Measurements from ENCODE around the gene XPO1.
"Not testable (repeated sequence)": the region's sequence is repeated elsewhere in the genome, so short reads cannot be mapped to it uniquely, and the experiment has no call there.

XPO1 gene

DNA sequence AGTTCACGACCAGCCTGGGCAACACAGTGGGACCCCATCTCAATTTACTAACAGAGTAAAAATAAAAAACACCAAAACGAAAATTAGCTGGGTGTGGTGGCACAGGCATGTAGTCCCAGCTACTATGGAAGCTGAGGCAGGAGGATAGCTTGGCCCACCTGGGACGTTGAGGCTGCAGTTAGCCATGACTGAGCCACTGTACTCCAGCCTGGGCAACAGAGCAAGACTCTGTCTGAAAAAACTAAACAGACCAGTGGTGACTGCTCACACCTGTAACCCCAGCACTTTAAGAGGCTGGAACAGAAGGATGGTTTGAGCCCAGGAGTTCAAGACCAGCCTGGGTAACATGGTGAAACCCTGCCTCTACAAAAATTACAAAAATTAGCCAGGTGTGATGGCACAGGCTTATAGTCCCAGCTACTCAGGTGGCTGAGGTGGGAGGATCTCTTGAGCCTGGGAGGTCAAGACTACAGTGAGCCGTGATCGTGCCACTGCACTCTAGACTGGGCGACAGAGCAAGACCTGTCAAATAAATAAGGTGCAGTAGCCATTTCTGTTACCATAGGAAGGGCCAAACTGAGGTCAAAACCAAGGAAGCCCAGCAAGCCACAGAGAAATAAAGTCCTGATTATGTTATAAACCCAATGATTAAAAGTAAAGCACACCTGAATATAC, 81.3 kb downstream of the XPO1 start:
- H3K27ac ChIP-seq, result peak overlapping the region; percentile 37; the same call in 1 of the 2 replicates
- TF ChIP-seq CTCF (IDR thresholded peaks at IDR 0.05) (no peak), ZFX (IDR thresholded peaks at IDR 0.05; ENCODE audit: borderline replicate concordance) (no peak)

DNA sequence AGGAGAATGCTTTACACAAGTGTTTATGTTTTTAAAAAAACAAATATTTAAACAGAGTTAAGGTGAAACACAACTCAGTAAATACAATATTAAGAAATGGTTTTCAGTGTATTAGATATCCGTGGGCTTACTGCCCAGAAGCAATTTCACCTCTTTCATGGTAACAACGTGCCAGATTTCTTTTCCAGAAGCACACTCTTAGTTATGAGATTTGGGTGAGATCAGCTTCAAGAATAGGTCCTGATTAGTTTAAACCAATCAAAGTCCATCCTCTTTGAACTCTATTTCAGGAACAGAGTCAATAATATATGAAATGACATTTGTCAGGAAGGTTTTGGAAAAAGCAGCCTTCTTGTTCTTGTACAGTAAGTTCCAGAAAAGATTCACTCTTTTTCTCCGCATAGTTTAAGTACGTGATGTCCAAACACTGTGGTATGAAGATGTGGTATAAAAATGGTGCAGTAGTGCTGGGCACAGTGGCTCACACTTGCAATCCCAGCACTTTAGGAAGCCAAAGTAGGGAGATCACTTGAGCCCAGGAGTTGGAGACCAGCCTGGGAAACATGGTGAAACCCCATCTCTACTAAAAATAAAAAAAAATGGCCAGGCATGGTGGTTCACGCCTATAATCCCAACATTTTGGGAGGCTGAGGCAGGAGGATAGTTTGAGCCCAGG, 81.9 kb downstream of the XPO1 start:
- H3K27ac ChIP-seq, result peak overlapping the region; percentile 37; the same call in 1 of the 2 replicates

GRCh38 chr2:61454972-61455371, 83.2 kb downstream of the XPO1 start:
- not testable (repeated sequence) for H3K27ac ChIP-seq

More for the DNA sequence above, 81.9 kb downstream of the XPO1 start:
- TF ChIP-seq ZFX (IDR thresholded peaks at IDR 0.05; ENCODE audit: borderline replicate concordance) (no peak), CTCF (IDR thresholded peaks at IDR 0.05) (no peak)

DNA sequence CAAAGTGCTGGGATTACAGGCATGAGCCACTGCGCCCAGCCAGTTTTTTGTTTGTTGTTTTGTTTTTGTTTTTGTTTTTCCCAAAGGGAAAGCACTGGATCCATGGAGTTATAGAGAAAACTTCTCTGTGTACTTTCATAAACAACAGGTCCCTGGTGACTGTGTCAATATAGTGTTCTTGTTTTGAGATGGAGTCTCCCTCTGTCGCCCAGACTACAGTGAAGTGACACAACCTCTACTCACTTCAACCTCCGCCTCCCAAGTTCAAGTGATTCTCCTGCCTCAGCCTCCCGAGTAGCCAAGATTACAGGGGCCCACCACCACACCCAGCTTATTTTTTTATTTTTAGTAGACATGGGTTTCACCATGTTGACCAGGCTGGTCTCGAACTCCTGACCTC, 83.8 kb downstream of the XPO1 start:
- TF ChIP-seq CTCF (IDR thresholded peaks at IDR 0.05) (no peak), ZFX (IDR thresholded peaks at IDR 0.05; ENCODE audit: borderline replicate concordance) (no peak)
- H3K27ac ChIP-seq, result no peak overlapping the region

- H3K27ac ChIP-seq, result no peak overlapping the region
Measured at GRCh38 chr2:61452392-61452791, 85.8 kb downstream of the XPO1 start.

DNA sequence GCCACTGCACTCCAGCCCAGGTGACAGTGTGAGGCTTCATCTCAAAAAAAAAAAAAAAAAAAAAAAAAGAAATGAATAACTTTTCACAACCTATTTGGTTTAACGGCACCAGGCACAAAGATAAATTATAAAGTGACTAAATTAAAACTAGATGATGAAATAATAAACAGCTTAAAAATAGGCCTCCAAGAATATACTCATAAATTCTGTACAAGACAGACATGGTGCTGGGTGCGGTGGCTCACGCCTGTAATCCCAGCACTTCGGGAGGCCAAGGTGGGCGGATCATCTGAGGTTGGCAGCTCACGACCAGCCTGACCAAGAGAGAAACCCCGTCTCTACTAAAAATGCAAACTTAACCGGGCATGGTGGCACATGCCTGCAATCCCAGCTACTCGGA, 87.0 kb downstream of the XPO1 start:
- H3K27ac ChIP-seq, result no peak overlapping the region
- TF ChIP-seq ZFX (IDR thresholded peaks at IDR 0.05; ENCODE audit: borderline replicate concordance) (no peak), CTCF (IDR thresholded peaks at IDR 0.05) (no peak)

More at GRCh38 chr2:61452392-61452791, 85.8 kb downstream of the XPO1 start:
- TF ChIP-seq CTCF (IDR thresholded peaks at IDR 0.05), result no peak
- no peak for TF ChIP-seq ZFX (IDR thresholded peaks at IDR 0.05; ENCODE audit: borderline replicate concordance)

GRCh38 chr2:61450144-61450543, 88.0 kb downstream of the XPO1 start:
- no peak for TF ChIP-seq ZFX (IDR thresholded peaks at IDR 0.05; ENCODE audit: borderline replicate concordance)
- no peak for TF ChIP-seq CTCF (IDR thresholded peaks at IDR 0.05)
- no peak overlapping the region for H3K27ac ChIP-seq

Measured in 22Rv1 (cell line).